H7 (cell line): Measurements from ENCODE around the gene FANCC. TPM values are rescaled to one million over a fixed set of nuclear protein-coding genes. Genes with fewer than 3 reads are reported as not detected.
A peak's percentile ranks its signal among the peaks of the same experiment; 100 is the strongest.

Source experiments
- DNase-seq: peaks from one replicate; pipeline ENCODE4 v3.0.0; 2012
- H3K27me3 ChIP-seq: 2 replicates; pipeline ENCODE4 v1.6.0; 2011; ENCODE audit warnings: mild to moderate bottlenecking, low read length; ENCODE audit not compliant: control insufficient read depth, insufficient read depth
- H3K36me3 ChIP-seq: replicated peaks from 2 replicates; pipeline ENCODE4 v1.5.1; 2011; ENCODE audit warnings: low read length; ENCODE audit not compliant: control insufficient read depth, insufficient read depth
- H3K4me3 ChIP-seq: 2 replicates; pipeline ENCODE4 v1.5.1; 2011; ENCODE audit warnings: low read depth, mild to moderate bottlenecking, control low read depth, low read length, moderate library complexity; ENCODE audit not compliant: insufficient read depth
- total RNA-seq: library from RNA; depleted of rRNA; stranded (reverse); fragments of >200 nt; shearing (Covaris generic); gene quantifications from 2 replicates; pipeline ENCODE4 v1.2.3, GENCODE V29; 2014

Gene FANCC
- total RNA-seq, 1 experiment from 2014 or later = 6.7 TPM

DNA sequence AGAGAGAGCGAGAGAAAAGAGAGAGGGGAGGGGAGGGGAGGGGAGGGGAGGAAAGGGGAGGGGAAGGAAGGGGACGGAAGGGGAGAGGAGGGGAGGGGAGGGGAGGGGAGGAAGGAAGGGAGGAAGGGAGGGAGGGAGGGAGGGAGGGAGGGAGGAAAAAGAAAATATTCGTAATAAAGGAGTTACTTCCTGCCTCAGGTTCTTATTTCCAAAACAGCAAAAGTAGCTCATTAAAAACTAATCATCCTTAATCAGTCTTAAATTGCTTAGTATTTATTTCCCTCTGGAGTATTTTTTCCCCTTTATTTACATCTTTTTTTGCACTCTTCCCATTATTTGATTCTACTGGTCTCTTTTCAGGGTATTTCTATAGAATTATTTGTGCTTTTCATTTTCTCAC is 162.3 kb downstream of the FANCC start:
- no peaks in the 10 kb centered on the region for H3K27me3 ChIP-seq

DNA sequence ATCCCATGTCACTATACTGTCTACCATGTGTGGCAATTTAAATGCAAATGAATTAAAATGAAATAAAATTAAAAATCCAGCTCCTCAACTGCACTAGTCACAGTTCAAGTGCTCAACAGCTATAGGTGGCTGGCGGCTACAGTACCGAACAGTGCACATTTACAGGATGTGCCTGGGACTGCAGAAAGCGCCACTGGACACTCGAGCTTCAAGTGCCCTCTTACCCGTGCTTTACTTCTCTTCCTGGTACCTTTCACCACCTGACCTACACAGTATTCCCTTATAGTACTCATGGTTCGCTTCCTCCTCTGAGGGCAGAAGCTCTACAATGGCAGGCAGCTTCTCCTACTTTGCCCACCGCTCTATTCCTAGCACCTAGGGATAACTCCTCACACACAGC is 166.6 kb downstream of the FANCC start:
- no peaks in the 10 kb centered on the region for H3K36me3 ChIP-seq
- H3K27me3 ChIP-seq = no peaks in the 10 kb centered on the region
- no peak overlapping the region for H3K4me3 ChIP-seq
- no peak for DNase-seq

More for the DNA sequence above, 162.3 kb downstream of the FANCC start:
- Histone ChIP-seq H3K36me3 (no peaks in the 10 kb centered on the region), H3K4me3 (no peak overlapping the region)
- no peak for DNase-seq

DNA sequence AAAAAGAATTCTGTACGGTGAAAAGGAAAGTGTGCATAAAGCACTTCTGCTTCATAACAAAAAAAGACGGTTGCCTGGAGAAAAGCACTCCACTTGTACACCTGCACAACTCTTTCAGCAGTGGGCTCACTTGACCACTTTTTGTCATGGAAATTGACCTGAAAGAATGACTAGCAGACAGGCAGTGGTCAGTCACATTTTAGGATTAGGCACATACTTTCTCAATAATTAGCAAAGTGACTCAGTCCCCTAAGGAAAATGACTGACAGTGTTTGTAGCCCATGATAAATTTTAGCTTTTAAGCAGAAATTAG is 169.3 kb downstream of the FANCC start:
- no peaks in the 10 kb centered on the region for H3K27me3 ChIP-seq

DNA sequence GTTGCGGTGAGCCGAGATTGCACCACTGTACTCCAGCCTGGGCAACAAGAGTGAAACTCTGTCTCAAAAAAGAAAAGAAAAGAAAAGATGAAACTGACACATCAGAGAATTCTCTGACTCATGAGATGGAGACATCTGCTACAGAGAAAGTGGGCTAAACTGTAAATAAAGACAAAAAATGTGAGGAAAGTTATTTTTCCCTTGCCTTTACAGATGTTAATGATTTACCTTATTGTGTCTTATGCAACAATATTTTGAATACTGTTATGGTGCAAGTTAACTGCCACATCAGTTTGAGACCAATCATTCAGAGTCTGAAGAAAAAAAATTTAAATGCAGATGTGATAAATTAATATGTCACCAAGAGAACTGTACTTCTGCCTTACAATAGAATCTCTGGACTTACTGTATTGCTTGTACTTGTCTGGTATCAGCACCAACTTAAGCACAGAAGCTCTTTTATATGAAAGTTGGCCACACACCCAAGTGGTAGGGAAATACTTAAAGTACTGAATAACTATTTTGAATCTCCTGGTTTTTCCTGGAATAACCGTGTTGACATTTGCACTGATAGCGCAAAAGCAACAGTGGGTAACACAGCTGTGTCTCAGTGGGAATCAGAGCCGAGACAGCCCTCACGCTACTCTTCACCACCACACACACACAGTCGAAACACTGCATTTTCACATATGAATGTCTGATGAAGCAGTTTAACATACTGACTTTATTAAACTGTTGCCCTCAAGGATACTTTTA is 169.9 kb downstream of the FANCC start:
- H3K4me3 ChIP-seq = no peak overlapping the region
- H3K36me3 ChIP-seq = no peaks in the 10 kb centered on the region

More for the DNA sequence above, 169.3 kb downstream of the FANCC start:
- DNase-seq = no peak
- H3K36me3 ChIP-seq = no peaks in the 10 kb centered on the region
- no peak overlapping the region for H3K4me3 ChIP-seq

DNA sequence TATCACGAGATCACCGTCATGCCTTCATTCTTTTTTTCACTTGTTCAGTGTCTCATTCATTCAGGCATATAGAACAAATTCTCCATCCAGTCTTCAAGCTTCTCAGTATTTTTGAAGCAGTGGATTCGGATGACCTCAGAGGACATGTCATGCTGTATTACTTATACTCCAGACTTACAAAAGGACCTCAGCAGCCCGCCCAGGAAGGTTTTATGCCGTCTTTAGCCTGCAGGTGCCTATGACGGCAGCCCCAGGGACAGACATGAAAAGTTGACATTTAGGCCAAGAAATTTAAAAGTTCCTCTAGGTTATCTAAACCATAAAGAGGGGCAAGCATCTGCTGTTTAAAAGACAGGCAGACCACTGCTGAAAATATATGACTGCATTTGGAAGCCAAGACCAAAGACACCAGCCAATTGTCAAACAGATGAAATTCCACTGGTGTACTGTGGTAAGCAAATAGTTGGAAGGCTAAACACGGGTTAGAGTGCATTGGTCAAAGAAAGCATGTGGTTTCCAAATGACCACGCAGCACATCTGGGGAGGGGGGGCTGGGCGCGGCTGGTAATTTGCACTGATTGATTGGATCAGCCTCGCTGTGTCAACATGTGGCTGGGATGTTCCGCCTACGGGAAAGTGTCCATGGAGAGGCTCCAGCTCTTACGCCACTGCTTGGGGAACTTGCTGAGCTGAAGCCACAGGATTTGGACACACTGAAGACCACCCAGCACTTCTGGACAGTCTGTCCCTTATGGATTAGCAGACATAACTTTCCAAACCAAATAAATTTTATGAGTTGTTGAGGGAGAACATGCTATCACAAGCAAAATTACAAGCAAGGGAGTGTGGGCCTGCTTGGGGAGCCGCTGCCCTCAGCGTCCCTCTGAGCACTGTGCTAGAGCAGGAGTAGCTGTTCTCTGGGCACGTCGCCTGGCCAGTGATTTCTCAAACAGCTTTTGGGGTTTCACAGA is 173.6 kb downstream of the FANCC start:
- no peak for DNase-seq
- H3K4me3 ChIP-seq = no peak overlapping the region
- H3K27me3 ChIP-seq = no peaks in the 10 kb centered on the region
- H3K36me3 ChIP-seq = no peaks in the 10 kb centered on the region

More for the DNA sequence above, 169.9 kb downstream of the FANCC start:
- no peaks in the 10 kb centered on the region for H3K27me3 ChIP-seq
- no peak for DNase-seq

DNA sequence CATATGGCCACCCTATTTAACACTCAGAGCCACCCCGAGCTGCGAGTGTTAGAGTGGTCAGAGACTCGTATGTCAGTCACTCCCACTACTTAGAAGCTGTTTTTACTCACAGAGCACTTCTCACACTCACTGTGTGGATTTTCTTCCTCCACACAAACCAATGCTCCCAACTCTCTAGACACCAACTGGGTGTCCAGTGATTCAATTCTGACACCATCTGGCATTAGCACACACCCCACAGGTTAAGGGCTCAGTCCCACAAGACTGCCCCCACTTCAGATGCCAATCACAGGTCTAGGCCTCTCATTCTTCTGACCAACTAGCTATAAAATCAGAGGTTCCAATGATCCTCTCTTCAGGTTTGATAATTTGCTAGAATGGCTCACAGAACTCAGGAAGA is 174.8 kb downstream of the FANCC start:
- H3K27me3 ChIP-seq = no peaks in the 10 kb centered on the region
- no peaks in the 10 kb centered on the region for H3K36me3 ChIP-seq
- H3K4me3 ChIP-seq = no peak overlapping the region
- no peak for DNase-seq

DNA sequence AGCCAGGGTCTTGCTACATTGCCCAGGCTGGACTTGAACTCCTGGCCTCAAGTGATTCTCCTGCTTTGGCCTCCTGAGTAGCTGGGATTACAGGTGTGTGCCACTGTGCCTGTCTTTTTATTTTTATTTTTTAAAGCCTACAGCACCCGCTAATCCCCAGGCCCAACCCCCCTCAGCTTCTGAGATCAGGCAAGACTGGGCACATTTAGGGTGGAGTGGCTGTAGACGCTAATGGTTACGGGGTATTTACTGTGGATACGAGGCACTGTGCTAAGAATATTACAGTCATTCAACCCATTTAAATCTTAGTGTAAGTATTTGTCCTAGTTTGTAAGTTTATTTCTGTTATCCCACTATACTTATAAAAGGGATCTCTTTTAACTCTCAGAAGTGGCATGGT is 175.2 kb downstream of the FANCC start:
- no peak for DNase-seq

DNA sequence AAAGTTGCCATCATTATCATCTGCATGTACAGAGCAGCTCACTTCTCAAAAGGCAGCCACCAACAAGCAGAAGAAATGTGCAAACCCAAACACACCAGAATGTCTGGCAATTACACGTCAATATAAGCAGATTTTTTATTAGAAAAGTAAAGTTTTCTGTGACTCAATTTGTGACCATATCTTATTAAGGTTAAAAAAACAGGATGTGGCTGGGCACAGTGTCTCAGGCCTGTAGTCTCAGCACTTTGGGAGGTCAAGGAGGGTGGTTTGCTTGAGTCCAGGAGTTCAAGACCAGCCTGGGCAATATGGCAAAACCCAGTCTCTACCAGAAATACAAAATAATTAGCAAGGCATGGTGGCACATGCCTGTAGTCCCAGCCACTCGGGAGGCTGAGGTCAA is 176.7 kb downstream of the FANCC start:
- Histone ChIP-seq H3K27me3 (no peaks in the 10 kb centered on the region), H3K36me3 (no peaks in the 10 kb centered on the region), H3K4me3 (no peak overlapping the region)
- no peak for DNase-seq

More for the DNA sequence above, 175.2 kb downstream of the FANCC start:
- no peak overlapping the region for H3K4me3 ChIP-seq
- H3K36me3 ChIP-seq = no peaks in the 10 kb centered on the region
- no peaks in the 10 kb centered on the region for H3K27me3 ChIP-seq

DNA sequence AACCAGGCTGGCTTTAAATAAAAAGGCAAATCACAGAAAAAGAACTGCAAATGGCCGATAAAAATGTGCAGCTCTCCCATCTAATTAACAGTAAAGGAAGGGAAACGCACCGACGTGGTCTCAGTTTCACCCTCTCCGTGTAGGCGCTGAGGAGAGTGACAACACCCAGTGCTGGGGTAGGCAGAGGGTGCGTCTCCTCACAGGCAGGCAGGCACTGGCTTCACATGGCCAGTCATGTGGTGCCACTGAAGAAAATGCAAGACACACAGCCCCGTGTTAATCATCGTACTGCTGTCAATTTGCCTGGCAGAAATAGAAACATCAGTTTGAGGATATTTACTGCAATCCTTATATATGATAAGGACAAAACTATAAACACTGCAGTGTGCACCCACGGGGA is 178.4 kb downstream of the FANCC start:
- Histone ChIP-seq H3K4me3 (no peak overlapping the region), H3K27me3 (no peaks in the 10 kb centered on the region), H3K36me3 (no peaks in the 10 kb centered on the region)
- DNase-seq = no peak

DNA sequence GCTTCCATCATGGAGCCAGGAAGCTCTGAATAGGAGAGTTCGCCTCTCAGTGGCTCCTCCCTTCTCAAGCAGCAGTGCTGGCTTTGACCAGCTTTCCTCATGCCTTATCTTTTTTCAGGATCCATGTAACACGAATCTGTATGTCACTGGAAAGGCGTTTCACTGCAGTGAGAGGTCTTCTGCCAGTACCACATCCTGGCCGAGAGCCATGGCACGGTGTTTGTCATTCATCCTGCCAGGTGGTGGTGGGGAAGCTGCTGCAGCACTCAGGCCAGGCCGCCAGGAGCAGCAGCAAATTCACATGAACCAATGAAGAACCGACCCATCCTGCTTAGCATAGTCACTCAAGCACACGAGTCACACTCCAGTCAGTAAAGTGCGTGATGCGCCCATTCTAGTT is 179.0 kb downstream of the FANCC start:
- Histone ChIP-seq H3K4me3 (no peak overlapping the region), H3K36me3 (no peaks in the 10 kb centered on the region), H3K27me3 (no peaks in the 10 kb centered on the region)
- peak; percentile 81 for DNase-seq

DNA sequence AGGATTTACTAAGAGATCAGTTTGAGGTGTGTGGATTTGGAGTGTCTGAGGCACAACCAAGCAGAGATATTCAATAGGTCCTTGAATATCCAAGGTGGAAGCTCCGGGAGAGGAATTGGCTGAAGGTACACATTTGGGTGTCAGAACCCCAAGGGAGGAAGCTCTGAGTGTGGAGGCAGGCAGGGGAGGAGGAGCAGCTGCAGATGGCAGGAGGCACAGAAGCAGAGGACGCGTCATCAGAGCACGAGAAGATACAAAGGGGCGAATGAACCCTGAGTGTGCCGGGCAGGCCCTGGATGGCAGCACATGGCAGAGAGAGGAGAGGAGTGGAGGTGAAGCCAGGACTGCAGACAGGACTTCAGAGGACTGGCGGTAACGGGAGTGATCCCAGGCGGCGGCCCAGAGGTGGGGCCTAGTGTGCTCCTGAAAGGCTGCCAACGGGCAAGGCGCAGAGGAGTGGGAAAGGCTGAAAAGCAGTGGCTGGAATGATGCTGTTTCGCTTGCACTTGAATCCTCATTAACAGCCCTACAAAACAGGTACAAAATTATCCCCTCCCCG is 179.8 kb downstream of the FANCC start:
- no peaks in the 10 kb centered on the region for H3K36me3 ChIP-seq
- no peak overlapping the region for H3K4me3 ChIP-seq
- no peaks in the 10 kb centered on the region for H3K27me3 ChIP-seq
- no peak for DNase-seq

DNA sequence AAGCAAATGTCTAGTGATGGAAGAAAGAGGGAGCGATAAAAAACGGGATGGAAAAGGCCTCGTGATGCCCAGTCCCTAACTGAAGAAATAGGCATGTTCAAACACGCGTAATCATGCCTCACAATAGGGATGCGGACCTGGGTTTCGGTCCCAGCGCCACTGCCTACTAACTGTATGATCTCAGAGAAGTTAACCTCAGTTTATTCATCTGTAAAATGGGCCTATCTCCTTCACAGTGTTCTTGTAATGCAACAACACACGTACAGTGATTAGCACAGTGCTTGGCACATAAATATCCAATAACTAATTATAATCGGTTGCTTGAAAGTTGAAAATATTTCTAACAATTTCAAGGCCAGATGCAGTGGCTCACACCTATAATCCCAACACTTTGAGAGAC is 181.8 kb downstream of the FANCC start:
- no peaks in the 10 kb centered on the region for H3K27me3 ChIP-seq
- H3K36me3 ChIP-seq = no peaks in the 10 kb centered on the region
- H3K4me3 ChIP-seq = no peak overlapping the region
- DNase-seq = no peak

DNA sequence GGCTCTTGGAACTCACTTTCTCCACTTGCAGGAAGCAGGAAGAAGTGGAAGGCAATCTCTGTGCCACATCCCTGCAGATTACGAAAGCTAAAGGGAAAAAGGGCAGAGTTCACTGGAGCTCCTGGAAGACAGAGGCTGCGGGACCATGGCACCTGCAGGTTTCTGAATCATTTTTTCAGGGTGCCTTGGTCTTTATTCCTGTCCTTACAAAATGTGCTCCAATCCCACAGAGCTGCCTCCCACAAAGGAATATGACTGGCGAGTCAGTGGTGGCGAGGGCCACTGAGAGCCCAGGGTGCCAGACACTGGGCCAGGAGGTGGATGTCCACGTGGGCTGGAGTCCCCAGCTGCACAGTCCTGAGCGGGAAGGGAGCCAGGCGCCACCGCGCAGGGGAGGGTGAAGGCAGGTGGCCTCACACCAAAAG is 183.0 kb downstream of the FANCC start:
- Histone ChIP-seq H3K4me3 (no peak overlapping the region), H3K36me3 (no peaks in the 10 kb centered on the region), H3K27me3 (no peaks in the 10 kb centered on the region)
- DNase-seq = no peak

DNA sequence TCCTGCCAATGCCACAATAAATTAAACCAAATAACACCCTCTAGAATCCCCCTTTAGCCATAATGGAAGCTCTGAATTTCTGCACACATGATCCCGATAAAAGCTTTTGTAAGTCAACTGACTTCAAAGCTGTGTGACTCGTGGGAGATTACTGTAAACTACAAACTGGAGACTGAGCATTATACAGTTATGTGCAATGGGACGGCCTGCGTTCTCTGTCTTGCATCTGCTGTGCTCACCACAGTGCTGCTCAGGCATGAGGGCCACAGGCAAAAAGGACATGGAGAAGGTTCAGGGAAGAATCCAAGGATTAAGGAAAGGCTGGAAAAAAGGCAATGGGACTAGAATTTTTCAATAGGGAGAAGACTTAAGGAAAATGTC is 184.2 kb downstream of the FANCC start:
- no peak for DNase-seq
- Histone ChIP-seq H3K36me3 (no peaks in the 10 kb centered on the region), H3K4me3 (no peak overlapping the region), H3K27me3 (no peaks in the 10 kb centered on the region)
